Lung microvascular endothelial cell (primary cell): Measurements from ENCODE around the gene DEXI. TPM values are rescaled to one million over a fixed set of nuclear protein-coding genes. Genes with fewer than 3 reads are reported as not detected.
"Not testable (repeated sequence)": the region's sequence is repeated elsewhere in the genome, so short reads cannot be mapped to it uniquely, and the experiment has no call there.

ENCODE experiments used
- DNase-seq, 2 donors: peaks; one replicate each; pipeline versions ENCODE4 v3.0.0 to v3.0.0-alpha.2; 2010; ENCODE audit warnings: low read depth in 2 of 2
- total RNA-seq: library from RNA; depleted of rRNA; stranded (reverse); fragments of >200 nt; gene quantifications from 2 replicates; pipeline ENCODE4 v1.2.1, GENCODE V29; 2014

The DEXI gene
- total RNA-seq, 1 donor from 2014 or later = 62.3 TPM

DNA sequence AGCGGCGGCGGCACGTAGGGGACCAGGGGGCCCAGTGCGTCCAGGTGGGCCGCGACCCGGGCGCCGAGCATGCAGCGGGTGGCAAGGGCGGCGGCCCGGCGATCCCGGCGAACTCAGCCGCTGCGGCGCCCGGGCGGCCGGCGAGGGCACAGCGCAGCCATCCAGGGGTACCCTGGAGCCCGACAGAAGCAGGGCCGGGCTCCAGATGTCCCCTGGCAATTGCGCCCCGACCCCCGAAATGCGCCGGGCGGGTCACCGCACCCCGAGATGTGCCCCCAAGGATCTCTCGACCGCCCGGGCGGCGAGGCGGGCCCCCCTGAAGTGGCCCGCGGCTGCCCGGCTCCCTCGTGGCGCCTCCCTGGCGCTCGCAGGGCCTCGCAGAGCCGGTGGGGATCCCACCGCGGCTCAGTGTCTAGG is 325 bp downstream of the DEXI start:
- DNase-seq = peak in 1 of 2 donors; percentile 16

DNA sequence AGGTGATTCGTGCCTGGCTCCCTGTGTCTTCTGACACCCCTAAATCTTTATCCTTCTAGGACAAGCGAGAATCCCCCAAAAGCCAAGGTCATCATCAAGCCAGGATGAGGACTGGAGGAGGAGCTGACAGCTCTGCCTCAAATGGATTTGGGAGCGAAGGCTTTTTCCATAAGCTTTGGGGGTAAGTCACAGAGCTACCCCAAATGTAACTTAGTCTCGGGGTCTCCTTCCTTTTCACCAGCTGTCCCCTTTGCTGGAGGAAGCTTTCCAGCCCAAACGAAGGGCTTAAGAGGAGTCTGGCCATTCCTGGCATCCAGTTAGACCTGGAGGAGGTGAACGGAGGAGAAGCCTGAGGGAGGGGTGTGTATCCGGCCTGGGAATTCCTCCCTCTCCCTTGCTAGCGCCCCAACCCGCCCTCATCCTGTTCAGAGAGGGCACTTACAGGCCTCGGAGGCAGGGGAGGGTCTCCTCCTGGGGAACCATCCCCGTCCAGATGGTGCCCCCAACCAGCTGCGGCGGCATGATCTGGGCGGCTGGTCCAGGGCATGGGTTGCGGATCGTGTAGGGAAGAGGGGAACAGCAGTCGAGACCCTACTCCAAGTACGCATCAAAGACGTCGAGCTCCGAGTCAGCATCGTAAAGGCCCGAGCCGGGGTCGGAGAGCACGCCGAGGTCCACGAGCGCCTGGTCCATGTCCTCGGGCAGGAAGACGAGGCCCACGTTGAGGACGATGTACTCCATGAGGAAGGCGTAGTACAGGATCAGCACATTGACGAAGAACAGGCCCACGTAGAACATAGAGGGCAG is 938 bp downstream of the DEXI start:
- no peak for DNase-seq

DNA sequence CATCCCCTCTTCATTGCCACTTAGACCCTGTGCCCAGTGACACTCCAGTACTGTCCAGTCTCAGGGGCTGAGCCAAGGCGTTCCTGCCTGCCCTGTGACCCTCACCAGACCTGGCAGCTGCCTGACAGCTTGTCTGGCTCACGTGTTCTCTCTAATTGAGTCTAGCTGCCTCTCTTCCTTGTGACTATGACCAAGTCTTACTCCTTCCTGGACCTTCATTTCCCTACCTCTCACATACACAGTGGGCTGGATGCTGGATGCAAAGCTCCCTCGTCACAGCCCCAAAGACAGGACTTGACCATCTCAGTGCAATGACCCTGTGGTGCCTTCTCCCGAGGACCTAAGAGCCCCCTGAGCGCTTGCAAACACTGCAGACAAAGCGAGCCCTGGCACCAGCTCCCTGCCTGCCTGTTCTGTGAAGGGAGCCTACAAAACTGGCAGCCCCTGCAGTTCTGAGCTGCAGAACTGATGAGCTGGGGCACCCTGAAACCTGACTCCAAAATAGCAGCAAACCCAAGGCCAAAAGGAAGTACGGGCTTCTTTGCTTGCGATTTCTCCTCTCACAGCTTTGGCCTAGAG is 1.7 kb downstream of the DEXI start:
- DNase-seq = peak in 1 of 2 donors; percentile 37

DNA sequence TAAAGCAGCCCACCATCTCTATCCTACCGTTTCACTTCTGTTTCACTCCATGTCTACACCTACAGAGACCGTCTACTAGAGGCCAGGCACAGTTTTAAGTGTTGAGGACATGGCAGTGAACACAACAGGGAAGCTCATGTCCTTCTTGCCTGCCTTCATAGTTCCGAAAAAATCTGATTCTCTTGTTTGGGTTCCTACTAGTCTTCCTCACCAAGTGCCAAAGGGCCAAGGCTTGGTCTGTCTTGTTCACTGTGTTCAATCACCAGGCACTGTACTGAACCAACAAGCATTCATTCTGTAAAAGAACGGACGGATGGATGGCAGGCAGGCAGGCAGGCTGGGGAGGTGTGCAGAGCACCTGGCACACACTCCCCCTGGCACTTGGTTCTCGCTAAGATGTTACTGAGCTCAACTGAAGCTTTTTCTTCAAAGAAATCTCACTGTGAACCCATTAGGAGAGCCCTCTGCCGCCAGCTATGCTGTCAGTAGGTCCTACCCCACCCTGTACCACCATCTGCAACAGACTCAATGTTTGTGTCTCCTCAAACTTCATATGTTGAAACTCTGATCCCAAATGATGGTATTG is 2.5 kb downstream of the DEXI start:
- no peak for DNase-seq

DNA sequence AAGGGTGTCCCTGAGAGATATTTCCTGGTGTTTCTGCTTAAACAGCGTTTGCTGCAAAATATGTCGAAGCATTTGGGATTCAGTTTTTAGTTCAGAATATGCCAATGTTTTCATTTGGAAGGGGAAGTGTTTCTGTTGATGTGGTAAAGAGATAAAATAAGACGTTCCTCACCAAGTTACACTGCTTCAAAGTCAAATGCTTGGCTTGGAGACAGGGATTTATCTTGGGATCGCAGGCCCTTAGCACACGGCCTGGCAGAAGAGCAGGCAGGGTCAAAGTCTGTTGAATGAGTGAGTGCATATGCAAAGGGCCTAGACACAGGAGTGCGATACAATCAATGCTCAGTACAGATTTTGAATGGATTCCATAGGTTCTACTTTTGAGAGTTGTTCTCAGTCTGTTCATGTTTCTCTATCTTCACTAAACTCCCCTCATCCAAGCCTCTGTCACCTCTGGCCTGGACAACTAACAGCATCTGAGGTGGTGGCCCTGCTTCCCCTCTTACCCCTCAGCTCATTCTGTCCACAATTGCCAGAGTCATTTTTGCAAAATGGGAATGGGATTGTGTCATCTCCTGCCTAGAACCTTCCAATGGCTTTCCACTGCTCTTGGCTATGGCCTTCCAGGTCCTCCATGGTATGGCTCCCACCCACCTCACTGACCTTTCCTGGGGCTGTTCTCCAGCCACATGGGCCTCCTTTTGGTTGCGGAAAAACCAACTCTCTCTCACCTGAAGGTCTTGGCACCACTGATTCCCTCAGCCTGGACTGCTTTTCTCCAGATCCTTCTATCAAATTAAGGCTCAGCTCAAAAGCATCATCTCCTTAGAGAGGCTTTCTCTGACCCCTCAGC is 3.2 kb downstream of the DEXI start:
- no peak for DNase-seq

DNA sequence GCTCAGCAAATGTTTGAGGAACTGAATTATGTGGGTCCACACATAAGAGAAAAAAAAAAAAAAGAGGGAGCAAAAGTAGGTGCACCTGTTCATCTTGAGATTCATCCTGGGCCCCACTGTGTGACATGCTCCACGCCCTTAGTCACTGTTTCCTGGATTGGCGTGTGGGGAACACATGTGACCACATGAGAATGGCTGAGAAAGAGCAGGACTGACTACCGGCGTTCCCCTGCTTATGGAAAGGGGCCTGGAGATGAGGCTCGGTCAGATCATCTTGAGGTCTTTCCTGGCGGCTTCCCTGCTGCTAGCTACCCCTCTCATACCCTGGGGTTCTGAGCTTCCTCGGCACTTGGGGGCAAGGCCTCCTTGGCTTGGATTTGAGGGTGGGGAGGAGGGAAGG is 3.9 kb downstream of the DEXI start:
- DNase-seq = peak; percentile 46 to 52

DNA sequence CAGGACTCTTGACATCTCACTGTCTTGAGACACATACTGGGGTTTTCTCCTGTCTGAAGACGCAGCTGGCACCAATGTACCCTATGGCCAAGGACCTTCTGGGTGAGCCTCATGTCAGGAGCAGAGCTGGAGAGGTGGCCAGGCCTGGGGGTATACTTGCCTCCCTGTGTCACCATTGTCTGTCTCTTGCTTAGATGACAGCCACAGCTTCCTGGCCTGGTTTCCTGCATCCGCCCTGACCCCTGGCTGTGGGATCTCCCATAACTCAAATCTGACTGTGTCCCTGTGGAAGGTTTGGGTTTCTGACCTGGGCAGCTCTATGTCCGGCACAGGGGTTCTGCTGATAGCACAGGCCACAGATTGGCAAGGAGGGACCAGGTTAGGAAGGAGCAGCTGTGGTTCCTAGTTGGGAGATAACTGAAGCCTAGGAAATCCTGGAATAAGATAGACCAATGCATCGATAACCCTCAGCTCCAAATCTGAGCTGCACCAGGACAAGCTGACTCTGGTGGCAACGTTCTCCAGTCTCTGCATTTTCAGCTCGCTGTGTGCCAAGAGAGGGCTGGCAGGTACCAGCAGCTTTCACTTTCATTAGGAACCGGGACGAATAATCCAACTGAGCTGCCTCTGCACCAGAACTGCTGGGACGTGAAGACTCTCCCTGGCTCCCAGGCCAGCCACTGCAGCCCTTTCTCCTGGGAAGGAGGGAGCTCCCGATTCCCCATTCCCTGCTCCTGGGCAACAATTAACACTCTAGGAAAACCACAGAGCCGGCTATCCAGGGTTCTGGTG is 5.0 kb downstream of the DEXI start:
- peak; percentile 55 to 68 for DNase-seq

DNA sequence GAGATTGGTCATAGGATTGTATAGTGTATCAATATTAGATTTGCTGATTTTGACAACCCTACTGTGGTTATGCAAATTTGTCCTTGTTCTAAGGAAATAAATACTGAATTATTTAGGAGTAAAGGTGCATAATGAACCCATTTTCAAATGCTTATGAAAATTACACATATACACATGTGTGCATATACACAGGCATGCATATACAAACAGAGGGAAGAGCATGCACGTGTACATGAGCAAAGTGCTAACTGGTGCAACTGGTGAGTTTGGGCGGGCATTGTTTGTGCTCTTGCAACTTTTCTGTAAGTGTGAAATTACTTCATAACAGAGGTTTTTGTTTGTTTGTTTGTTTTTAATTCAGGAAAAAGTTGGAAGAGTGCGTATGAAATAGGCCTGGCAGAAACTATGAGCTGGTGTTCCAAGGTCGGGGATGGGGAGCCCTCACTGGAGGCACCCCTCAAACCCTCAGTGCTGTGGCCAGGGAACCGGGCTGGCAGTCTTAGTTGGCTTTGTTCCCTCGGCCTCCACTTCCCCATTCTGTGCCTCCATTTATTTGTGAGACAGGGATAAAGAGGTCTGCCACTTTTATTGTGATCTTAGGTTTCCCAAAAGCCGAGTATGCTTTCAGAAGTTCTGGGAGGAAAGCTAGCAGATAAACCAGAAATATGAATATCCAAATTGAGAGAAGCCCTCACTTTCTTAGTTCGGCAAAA is 5.8 kb downstream of the DEXI start:
- no peak for DNase-seq

DNA sequence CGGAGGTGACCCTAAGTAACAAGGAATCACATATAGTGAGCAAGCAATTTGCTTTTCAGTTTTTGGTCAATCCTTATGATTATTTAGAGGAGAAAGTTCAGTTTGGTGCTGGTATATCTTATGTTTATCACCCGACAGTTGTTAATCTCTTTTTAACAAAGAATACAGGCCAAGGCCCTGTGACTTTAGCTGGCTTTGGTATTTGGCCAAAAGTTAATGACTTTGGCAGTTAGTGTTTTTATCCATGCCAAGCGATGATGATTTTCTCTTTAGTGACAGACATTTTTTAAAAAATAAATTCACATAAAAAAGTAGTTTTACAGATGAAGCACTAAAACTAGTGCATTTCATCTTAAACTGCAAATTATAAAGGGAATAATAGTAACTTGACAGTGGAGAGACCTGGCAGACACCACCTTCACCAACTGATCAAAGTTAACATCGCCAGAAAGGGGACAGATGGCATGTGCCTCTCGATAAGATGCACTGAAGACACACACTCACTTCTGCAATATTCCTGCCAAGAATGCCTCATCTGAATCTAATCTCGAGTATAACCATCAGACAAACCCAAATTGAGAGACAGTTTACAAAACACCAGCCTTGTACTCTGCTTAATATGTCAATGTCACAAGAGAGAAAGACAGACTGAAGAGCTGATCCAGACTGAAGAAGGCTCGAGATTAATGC is 6.9 kb downstream of the DEXI start:
- peak in 1 of 2 donors; percentile 58 for DNase-seq

DNA sequence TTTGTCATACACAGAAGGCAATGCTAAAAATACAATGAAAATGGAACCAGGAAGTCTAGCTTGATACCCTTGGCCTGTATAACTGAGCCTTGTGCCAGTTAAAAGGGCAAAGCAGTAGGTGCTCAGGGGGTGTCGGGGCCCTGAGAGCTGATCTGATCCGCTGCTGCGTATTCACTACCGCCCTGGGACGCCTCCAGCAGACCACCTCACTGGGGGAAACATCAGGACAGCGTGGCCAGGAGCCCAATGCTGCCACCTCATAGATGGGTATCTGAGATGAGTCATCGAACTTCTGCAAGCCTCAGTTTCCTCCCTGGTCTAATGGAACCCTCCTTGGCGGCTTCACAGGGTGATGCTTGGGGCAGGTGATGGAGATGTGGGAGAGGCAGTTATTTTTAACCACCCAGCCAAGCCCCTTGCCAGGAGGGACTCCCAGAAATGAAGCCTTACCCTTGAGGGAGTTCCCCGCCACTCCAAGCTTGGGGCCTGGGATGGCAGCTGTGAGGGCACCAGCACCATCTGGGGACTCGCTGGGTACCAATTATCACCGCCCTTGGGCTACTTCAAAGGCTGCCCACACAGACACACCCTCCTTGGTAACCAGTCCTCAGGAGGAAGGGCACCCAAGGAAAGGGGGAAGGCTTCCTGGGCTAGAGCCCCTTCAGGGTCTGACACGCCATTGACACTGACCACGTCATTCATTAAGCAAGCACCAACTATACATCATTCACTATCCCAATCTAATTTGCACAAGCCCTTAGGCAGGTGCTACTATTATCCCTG is 7.8 kb downstream of the DEXI start:
- no peak for DNase-seq

DNA sequence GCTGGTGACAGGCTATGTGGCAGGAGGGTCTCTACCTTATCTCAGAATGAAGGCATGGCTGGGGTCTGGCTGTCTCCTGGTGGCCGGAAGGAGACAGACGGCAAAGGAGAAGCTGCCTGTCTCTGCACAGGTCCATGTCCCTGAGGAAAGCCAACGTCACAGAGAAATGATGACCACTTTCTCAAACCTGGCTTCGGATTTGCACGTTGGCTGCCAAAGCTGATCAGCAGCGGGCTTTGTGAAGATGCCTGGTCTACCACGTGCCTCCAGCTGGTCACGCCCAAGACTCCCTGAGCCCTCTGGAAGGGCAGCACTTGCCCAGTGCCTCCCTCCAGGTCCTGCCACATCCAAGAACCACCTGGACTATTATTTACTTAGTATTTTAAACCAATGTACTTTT is 8.4 kb downstream of the DEXI start:
- DNase-seq = no peak

DNA sequence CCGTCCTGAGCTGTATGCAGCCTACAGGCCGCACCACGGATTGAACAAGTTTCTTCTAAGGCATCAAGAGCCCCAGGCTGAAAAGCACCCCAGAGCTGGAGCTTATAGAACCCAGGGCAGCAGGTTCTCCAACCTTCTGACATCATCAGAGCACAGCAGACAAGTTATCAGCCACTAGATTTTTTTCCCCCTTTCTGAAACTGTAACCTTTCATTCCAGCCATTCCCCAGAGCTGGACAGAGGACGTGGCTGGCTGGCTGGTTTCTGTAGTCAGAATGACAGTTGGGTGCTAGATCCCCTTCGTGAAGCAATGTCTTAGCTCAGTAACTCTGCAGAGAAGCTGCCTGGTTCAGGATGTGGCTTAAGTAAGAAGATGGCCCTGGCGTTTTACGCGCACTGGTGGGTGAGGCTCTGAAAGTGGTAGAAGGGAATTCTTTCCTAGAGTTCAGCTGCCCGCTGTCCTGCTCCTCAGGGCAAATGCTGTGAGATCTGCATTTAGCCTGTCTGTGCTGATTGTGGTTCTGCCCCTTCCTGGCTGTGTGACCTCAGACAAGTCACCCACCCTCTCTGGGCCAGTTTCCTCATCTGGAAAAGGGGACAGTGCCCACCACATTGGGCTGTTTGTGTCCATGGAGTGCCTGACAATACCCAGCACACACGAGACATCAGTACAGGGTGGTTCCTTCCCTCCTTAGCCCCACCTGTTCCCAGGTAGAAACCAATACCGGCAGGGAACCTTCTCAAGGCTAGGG is 9.1 kb downstream of the DEXI start:
- DNase-seq = no peak

DNA sequence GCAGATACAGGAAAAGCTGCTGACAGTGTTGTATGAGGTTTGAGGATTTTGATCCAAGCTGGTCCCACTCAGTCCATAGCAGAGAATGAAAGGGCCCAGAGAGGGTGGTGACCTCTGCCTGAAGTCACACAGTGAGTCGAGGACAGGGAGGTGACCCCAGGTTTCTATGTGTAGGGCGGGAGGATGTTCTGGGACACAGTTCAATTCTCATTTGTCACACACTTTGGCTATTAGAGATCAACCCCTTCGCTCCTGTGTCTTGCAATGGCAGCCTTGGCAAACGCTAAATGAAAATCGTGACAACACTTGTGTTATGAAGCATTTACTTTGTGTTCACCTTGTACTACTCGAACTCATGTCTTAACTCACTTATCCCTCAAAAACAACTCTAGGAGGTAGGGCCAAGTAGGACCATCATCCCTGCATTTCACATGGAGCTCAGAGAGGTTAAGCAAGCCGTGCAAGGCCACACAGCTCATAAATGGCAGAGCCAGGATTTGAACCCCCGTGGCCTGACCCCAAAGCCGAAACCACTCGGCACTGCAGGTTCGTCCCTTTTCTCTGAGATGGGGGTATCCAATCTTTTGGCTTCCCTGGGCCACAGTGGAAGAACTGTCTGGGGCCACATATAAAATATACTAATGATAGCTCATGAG is 10.2 kb downstream of the DEXI start:
- no peak for DNase-seq

DNA sequence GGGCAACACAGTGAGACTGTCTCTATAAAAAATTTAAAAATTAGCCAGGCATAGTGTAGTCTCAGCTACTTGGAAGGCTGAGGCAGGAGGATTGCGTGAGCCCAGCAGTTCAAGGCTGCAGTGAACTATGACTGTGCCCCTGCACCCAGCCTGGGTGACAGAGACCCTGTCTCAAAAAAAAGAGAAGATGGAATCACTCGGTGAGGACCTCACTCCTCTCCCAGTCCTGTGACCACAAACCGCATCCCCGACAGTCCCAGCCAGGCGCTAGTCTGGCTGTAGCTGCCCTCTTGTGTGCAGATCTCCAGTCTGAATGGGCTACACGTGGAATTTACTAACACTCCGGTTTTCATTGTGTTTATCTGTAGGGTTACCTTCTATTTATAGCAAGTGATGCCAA is 11.1 kb downstream of the DEXI start:
- no peak for DNase-seq

DNA sequence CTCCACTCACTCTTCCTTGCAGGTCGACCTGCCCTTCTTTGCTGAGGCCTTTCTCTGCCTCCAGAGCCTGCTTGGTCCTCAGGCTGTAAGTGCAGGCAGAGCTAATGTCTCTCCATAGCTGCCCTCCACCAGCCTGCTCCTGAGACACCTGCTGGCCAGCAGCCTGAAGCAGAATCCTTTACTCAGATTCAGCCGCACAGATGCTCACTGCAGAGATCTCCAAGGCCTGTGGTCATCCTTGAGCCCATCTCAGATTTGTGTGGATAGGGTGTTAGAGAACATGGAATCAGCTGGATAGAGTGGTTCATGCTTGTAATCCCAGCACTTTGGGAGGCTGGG is 11.5 kb downstream of the DEXI start:
- DNase-seq = no peak

DNA sequence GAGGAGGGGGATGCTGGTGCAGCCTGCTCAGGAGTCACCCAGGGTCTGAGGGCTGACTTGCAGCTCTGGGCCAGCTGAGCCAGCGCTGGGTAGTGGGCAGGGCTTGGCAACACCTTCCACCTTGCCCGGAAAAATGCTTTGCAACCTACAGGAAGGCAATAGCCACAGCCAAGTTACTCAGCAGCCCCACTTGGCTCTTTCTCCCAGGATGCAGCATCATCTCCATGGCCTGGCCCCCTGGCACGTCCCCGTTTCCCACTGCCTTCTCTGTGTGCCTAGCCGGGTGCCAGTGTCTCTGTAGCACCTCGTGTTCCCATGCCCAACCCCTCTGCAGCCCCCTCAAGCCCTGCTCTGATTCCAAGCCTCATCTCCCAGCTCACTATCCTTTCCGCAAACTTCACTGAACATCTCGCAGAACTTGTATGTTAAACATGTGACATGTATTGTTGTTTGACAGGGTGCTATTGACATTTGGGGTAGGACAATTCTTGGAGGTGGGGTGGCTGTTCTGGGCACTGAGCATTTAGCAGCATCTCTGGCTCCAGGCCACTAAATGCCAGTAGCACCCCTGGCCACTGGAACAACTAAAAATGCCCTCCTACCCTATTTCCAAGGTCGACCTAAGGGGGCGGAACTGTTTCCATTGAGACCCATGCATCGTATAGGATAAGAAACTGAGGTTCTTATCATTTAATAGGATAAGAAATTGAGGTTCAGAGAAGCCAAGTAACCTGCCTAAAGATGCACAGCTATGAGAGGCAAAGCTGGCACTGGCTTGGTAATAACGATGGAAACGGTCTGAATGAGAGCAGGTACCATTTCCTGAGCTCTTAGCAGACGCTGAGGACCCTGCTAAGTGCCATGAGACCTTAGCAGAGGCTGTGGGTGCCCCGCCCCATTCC is 12.2 kb downstream of the DEXI start:
- peak in 1 of 2 donors; percentile 34 for DNase-seq

DNA sequence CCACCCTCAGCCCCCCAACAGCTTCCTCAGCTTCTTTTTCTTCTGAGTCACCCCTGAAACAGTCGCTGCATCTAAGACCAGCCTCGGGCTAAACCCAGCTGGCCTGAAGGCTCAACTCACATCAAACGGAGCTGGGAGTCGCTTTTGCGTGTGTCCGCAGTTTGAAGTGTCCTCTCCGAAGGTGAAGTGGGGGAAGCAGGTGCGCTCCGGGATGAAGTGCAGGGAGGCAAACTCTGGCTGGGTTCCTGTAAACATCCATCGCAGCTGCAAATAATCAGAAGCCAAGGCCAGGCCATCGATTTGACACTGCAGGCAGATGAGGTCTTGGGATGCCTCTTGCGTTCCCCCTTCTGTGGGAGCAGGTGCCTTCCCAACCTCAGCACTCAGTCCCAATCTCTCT is 13.2 kb downstream of the DEXI start:
- DNase-seq = not testable (repeated sequence)
